GM12864 (cell line): Measurements from ENCODE around the gene KIF25.

Experiments used
- DNase-seq: peaks from one replicate; pipeline ENCODE4 v3.0.0-alpha.2; 2011; ENCODE audit warnings: low read depth
- H3K4me3 ChIP-seq: 2 replicates; pipeline ENCODE4 v1.5.1; 2011; ENCODE audit warnings: mild to moderate bottlenecking, low read depth, low read length, control low read depth
- CTCF ChIP-seq: IDR thresholded peaks from 2 replicates; pipeline ENCODE4 v1.5.1; 2011; ENCODE audit warnings: low read depth, mild to moderate bottlenecking, moderate library complexity, low read length, control low read depth, inconsistent platforms; ENCODE audit errors: missing control alignments

The KIF25 gene

GRCh38 chr6:168012431-168013249 is 15.2 kb downstream of the KIF25 start:
- H3K4me3 ChIP-seq, result no peak overlapping the region
- no peak for DNase-seq
- TF ChIP-seq CTCF, result no peak

DNA sequence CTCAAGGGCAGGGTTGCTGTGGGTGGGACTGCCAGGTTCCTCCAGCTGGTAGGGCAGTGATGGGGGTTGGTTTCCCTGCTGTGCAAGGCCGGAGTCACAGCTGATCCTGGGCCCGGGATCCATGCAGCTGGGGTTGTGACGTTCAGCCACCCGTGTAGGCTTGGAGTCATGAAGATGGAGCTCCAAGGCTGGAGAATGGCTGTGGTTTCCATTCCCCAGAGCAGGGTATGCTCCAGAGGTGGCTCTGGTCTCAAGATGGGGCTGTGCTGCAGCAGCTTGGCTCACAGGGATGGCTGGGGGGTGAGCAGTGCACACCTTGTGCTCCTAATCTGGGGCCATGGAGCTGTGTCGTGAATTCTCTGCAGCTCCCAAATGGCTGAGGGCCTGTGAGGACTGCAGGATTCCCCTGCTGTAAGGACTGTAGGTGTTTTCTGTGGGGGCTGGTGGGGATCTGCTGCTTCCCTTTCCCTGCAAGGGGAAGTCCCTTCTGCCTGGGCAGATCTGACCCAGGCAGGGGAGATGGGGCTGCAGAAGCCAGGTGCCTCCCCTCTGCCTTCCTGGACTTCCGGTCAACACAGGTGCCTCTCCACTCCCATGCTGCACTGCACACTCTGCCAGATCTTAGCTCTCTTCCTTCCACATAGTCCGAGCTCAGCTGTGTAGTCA is 15.9 kb downstream of the KIF25 start:
- TF ChIP-seq CTCF, result no peak
- H3K4me3 ChIP-seq, result no peak overlapping the region
- DNase-seq, result no peak

GRCh38 chr6:168014428-168014827 is 17.0 kb downstream of the KIF25 start:
- no peak for TF ChIP-seq CTCF
- DNase-seq, result no peak
- no peak overlapping the region for H3K4me3 ChIP-seq

- H3K4me3 ChIP-seq, result no peak overlapping the region
- no peak for TF ChIP-seq CTCF
Measured at GRCh38 chr6:168015009-168015408, 17.5 kb downstream of the KIF25 start.

DNA sequence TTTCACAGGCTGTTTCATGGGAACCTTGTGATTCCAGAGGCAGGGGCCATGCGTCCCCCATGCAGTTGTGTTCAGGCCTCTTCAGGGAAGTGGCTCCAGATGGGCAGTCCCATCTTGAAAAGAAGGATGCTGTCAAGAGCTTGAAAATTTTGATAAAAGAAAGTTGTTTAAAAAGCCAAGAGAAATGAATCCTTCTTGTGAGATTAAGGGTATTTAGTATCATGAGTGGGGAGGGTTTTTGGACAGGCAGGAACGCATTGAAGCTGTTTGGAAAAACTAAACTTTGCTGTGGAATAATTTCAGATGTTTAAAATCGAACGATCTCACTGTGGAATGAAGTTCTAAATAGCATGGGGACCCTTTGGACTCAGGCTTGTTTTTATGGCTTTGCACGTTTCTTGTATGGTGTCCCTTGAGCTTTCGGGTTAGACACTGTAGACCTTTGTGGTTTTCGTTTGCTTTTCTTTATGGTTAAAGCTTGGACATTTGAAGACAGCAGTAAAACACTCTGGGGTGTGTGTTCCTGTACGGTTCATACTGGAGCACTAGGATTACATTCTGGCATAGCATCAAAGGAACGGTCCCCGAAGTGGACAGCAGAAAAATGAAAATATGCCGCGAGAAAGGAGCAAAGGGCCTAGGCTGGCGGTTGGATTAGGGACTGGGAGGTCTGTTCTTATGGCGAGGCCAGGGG is 18.2 kb downstream of the KIF25 start:
- TF ChIP-seq CTCF, result no peak
- H3K4me3 ChIP-seq, result no peak overlapping the region
- no peak for DNase-seq

More at GRCh38 chr6:168015009-168015408, 17.5 kb downstream of the KIF25 start:
- no peak for DNase-seq

DNA sequence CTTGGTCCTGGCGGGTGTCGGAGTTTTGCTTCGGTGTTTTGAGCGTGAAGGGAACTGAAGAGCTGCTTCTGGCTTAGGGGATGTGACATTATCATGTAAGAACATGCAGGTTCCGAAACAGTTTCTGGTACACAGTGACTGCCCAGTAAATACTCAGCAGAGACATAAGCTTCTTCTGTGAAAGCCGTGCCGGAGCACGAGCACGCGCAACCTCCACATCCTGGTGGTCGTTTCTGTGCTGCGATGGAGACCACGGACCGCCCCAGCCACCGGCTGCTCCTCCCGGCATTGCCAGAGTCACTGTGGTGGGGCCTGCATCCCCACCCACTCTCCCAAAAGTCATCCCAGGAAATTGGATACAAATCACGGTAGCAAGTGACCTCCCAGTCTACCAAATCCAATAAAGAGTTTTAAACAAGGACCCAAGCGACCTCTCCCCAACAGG is 18.7 kb downstream of the KIF25 start:
- TF ChIP-seq CTCF, result no peak

More for the DNA sequence above, 18.7 kb downstream of the KIF25 start:
- no peak for DNase-seq
- no peak overlapping the region for H3K4me3 ChIP-seq
